ENCODE data around the gene SMG5. TPM values are rescaled to one million over a fixed set of nuclear protein-coding genes. Genes with fewer than 3 reads are reported as not detected.

SMG5 gene
- total RNA-seq, 1 experiment from 2014 or later = 103 TPM

- Histone ChIP-seq H2AFZ (ENCODE audit: low read length) (no peak overlapping the region), H4K20me1 (ENCODE audit: control insufficient read depth, insufficient read depth, insufficient read length) (no peaks in the 10 kb centered on the region), H4K91ac (ENCODE audit: insufficient read length, low read depth, low read length) (no peak overlapping the region), H2BK12ac (ENCODE audit: insufficient read length, low read depth, low read length) (no peak overlapping the region), H3K9ac (ENCODE audit: extremely low read depth, insufficient read length, low read length) (no peak overlapping the region), H2BK20ac (ENCODE audit: low read depth, low read length, poor library complexity, severe bottlenecking) (no peak overlapping the region), H3T11ph (ENCODE audit: low read length) (no peak overlapping the region), H3K27ac (ENCODE audit: insufficient read length, low read depth, low read length) (no peak overlapping the region), H3K23ac (ENCODE audit: insufficient read length, low read depth, low read length) (no peak overlapping the region), H3K4me2 (ENCODE audit: insufficient read depth, insufficient read length, low read length) (no peak overlapping the region), H4K5ac (ENCODE audit: insufficient read length, low read depth, low read length) (no peak overlapping the region), H2BK5ac (ENCODE audit: insufficient read length, low read length) (no peak overlapping the region), H3K9me3 (ENCODE audit: control insufficient read depth, low read depth, low read length) (no peaks in the 10 kb centered on the region), H2BK120ac (ENCODE audit: low read depth, low read length, poor library complexity, severe bottlenecking) (no peak overlapping the region), H3K23me2 (ENCODE audit: insufficient read length, low read depth, low read length, poor library complexity, severe bottlenecking) (peaks cover 8% of the 10 kb centered on the region), H3K27me3 (ENCODE audit: insufficient read depth, low read length) (no peaks in the 10 kb centered on the region), H3K14ac (ENCODE audit: insufficient read depth, low read length) (no peak overlapping the region), H3K79me2 (ENCODE audit: insufficient read depth, low read length) (no peaks in the 10 kb centered on the region), H3K4me1 (ENCODE audit: insufficient read depth, low read length) (no peaks in the 10 kb centered on the region), H3K56ac (ENCODE audit: insufficient read length, low read depth, low read length) (no peak overlapping the region), H4K8ac (replicated peaks; ENCODE audit: insufficient read length, low read depth, low read length) (no peak overlapping the region), H2AK5ac (ENCODE audit: insufficient read length, low read length) (no peak overlapping the region), H3K18ac (ENCODE audit: insufficient read length, low read depth, low read length) (no peak overlapping the region), H3K79me1 (ENCODE audit: insufficient read depth, low read depth, low read length, poor library complexity, severe bottlenecking) (no peaks in the 10 kb centered on the region), H3K4ac (ENCODE audit: low read depth, low read length) (no peak overlapping the region), H2BK15ac (ENCODE audit: low read depth, low read length) (no peak overlapping the region)
- Mint-ChIP-seq H3K4me1 (peaks cover 19% of the 10 kb centered on the region in 2 experiments), H3K36me3 (ENCODE audit: insufficient read depth in 1 of 3, low read depth in 3 of 3) (peaks cover 15 to 60% (median 29%) of the 10 kb centered on the region in 3 experiments), H3K9me3 (no peaks in the 10 kb centered on the region), H3K4me3 (peak overlapping the region; percentile 67 to 94), H3K27ac (peak overlapping the region in 2 of 3 experiments; percentile 78 to 90; a peak in 4 of 7 replicates), H3K27me3 (ENCODE audit: low read depth) (peaks cover 2% of the 10 kb centered on the region; the same call in 1 of the 2 replicates)
- no CpG with 5 or more reads among the region's 16 CpGs for whole genome bisulfite sequencing (ENCODE audit: extremely low coverage, insufficient read length, low lambda C conversion rate)
- DNase-seq = no peak
- no peak for TF ChIP-seq CTCF (conservative IDR thresholded peaks at IDR 0.05)
Measured at GRCh38 chr1:156214024-156214748, 68.4 kb downstream of the SMG5 start.
